K562 (cell line): ENCODE results near the gene CABP4. TPM values are rescaled to one million over a fixed set of nuclear protein-coding genes. Genes with fewer than 3 reads are reported as not detected.

Source experiments
- BCL6 ChIP-seq: fragments of 250-450 bp; sonication (Bioruptor Pico); IDR thresholded peaks from 2 replicates; pipeline ENCODE4 v1.4.0; 2020
- CEBPB ChIP-seq: fragments of 450-650 bp; IDR thresholded peaks from 2 replicates; pipeline ENCODE4 v1.6.1; 2016; ENCODE audit warnings: missing genetic modification characterization, missing compliant biosample characterization
- CGGBP1 ChIP-seq: fragments of 250-450 bp; sonication (Bioruptor Pico); IDR thresholded peaks from 2 replicates; pipeline ENCODE4 v1.9.0; 2021; ENCODE audit warnings: mild to moderate bottlenecking
- CREBBP ChIP-seq: IDR thresholded peaks from one replicate; pipeline ENCODE4 v1.6.1; 2012; ENCODE audit warnings: low read depth, mild to moderate bottlenecking, control low read depth, inconsistent platforms, low read length
- CREM ChIP-seq: IDR thresholded peaks from 2 replicates; pipeline ENCODE4 v1.6.1; 2014; ENCODE audit warnings: antibody characterized with exemption, low read depth
- CUX1 ChIP-seq: fragments of 200-800 bp; sonication (Bioruptor generic); IDR thresholded peaks from 2 replicates; pipeline ENCODE4 v1.6.1; 2016; ENCODE audit warnings: missing genetic modification characterization, missing compliant biosample characterization
- DPF2 ChIP-seq: fragments of 450-650 bp; IDR thresholded peaks from 2 replicates; pipeline ENCODE4 v1.6.1; 2016
- ETS2 ChIP-seq: IDR thresholded peaks from 2 replicates; pipeline ENCODE4 v1.6.1; 2016; ENCODE audit warnings: borderline replicate concordance, missing genetic modification characterization, mild to moderate bottlenecking, moderate library complexity, missing compliant biosample characterization; ENCODE audit not compliant: poor library complexity, severe bottlenecking
- HMBOX1 ChIP-seq: sonication (generic); IDR thresholded peaks from 2 replicates; pipeline ENCODE4 v1.6.1; 2016
- HNRNPK ChIP-seq: fragments of 200-400 bp; formaldehyde crosslinking; IDR thresholded peaks from one replicate; pipeline ENCODE4 v1.6.1; 2018; ENCODE audit warnings: mild to moderate bottlenecking, low read depth, low read length; ENCODE audit not compliant: poor library complexity, severe bottlenecking
- HNRNPL ChIP-seq: fragments of 200-400 bp; formaldehyde crosslinking; IDR thresholded peaks from 2 replicates; pipeline ENCODE4 v1.6.1; 2017; ENCODE audit warnings: low read depth, mild to moderate bottlenecking, low read length
- KAT7 ChIP-seq: sonication (generic); formaldehyde crosslinking; IDR thresholded peaks from 2 replicates; pipeline ENCODE4 v1.8.0; 2022; ENCODE audit warnings: missing genetic modification reagents, mild to moderate bottlenecking, borderline replicate concordance
- KHSRP ChIP-seq: fragments of 450-650 bp; IDR thresholded peaks from 2 replicates; pipeline ENCODE4 v1.6.1; 2017
- MEF2A ChIP-seq: IDR thresholded peaks from 2 replicates; pipeline ENCODE4 v1.6.1; 2011; ENCODE audit warnings: low read depth, mild to moderate bottlenecking, low read length, moderate library complexity; ENCODE audit not compliant: control insufficient read depth
- NCOA2 ChIP-seq, 2 experiments: fragments of 450-650 bp; IDR thresholded peaks; 2 replicates each; pipeline ENCODE4 v1.6.1; 2018; ENCODE audit warnings: mild to moderate bottlenecking in 2 of 2, moderate library complexity in 1 of 2; ENCODE audit not compliant: partially characterized antibody in 2 of 2
- NFYB ChIP-seq: IDR thresholded peaks from 2 replicates; pipeline ENCODE4 v1.6.1; 2011; ENCODE audit warnings: mild to moderate bottlenecking, moderate library complexity; ENCODE audit not compliant: insufficient read length; ENCODE audit errors: extremely low read depth
- PCBP1 ChIP-seq: fragments of 200-400 bp; formaldehyde crosslinking; IDR thresholded peaks from 2 replicates; pipeline ENCODE4 v1.6.1; 2018; ENCODE audit warnings: mild to moderate bottlenecking, low read depth, low read length; ENCODE audit not compliant: poor library complexity, severe bottlenecking
- TEAD4 ChIP-seq, 2 experiments: sonication (generic) in 1 of 2; formaldehyde crosslinking in 1 of 2; IDR thresholded peaks; 2 replicates each; pipeline versions ENCODE4 v1.6.1 to v1.8.0; 2012 to 2022; ENCODE audit warnings: borderline replicate concordance in 1 of 2, inconsistent platforms in 1 of 2, low read length in 1 of 2, mild to moderate bottlenecking in 1 of 2, missing genetic modification reagents in 1 of 2
- ZBTB43 ChIP-seq: sonication (generic); formaldehyde crosslinking; IDR thresholded peaks from 2 replicates; pipeline ENCODE4 v1.8.0; 2023; ENCODE audit warnings: mild to moderate bottlenecking, missing genetic modification reagents
- ZNF175 ChIP-seq: fragments of 200-800 bp; sonication (Bioruptor generic); IDR thresholded peaks from 2 replicates; pipeline ENCODE4 v1.6.1; 2016; ENCODE audit warnings: low read depth, mild to moderate bottlenecking, missing genetic modification characterization, missing compliant biosample characterization
- ZNF57 ChIP-seq: fragments of 450-650 bp; formaldehyde crosslinking; IDR thresholded peaks from 2 replicates; pipeline ENCODE4 v1.4.0; 2020; ENCODE audit warnings: mild to moderate bottlenecking, moderate library complexity
- ZNF764 ChIP-seq: fragments of 250-450 bp; sonication (Bioruptor Pico); IDR thresholded peaks from 2 replicates; pipeline ENCODE4 v1.4.0; 2020; ENCODE audit warnings: low read depth, mild to moderate bottlenecking, moderate library complexity
- polyA plus RNA-seq, 8 experiments: library from polyadenylated mRNA; depleted of rRNA in 4 of 8; stranded (reverse) in 5 of 8; unstranded in 3 of 8; fragments of >200 nt; fragmentation: Nextera tagmentation in 2 of 8; fragmentation: Illumina TruSeq in 1 of 8; extraction: Ambion mirVana in 2 of 8; extraction: Trizol in 1 of 8; gene quantifications; 2 replicates each; pipeline versions ENCODE4 v1.2.1 to v1.2.3, GENCODE V29; 2011 to 2014; ENCODE audit warnings: inconsistent platforms in 1 of 8, missing spikeins in 1 of 8
- total RNA-seq, 7 experiments: library from RNA; depleted of rRNA in 6 of 7; stranded (reverse); fragments of >200 nt in 6 of 7; fragmentation: Illumina TruSeq in 2 of 7; extraction: Trizol in 2 of 7; gene quantifications; 2 replicates each; pipeline versions ENCODE4 v1.2.1 to v1.2.3, GENCODE V29; 2011 to 2021; ENCODE audit warnings: low replicate concordance in 1 of 7

The CABP4 gene
- total and polyA plus RNA-seq, 9 of the 15 experiments (the other 6 are each of a cell fraction or from before 2014, with no cell fraction given), result 0.11 TPM; not detected in 8

- TF ChIP-seq KAT7 (CRISPR knock-in tag), result no peak
- no peak for TF ChIP-seq CUX1 (CRISPR knock-in tag)
- TF ChIP-seq MEF2A, result no peak
- no peak for TF ChIP-seq ETS2 (tag)
- TF ChIP-seq HNRNPL, result no peak
- no peak for TF ChIP-seq KHSRP
- no peak for TF ChIP-seq ZNF764
- no peak for TF ChIP-seq NCOA2 (IDR thresholded peaks at IDR 0.05; ENCODE audit: partially characterized antibody in 2 of 2)
- TF ChIP-seq ZNF175 (CRISPR knock-in tag), result no peak
- no peak for TF ChIP-seq ZNF57 (CRISPR knock-in tag)
- TF ChIP-seq TEAD4 (IDR thresholded peaks at IDR 0.05; ENCODE audit: low read length), result no peak
- no peak for TF ChIP-seq TEAD4 (CRISPR knock-in tag; IDR thresholded peaks at IDR 0.05; ENCODE audit: borderline replicate concordance)
- TF ChIP-seq PCBP1, result no peak
- TF ChIP-seq BCL6 (CRISPR knock-in tag), result no peak
- TF ChIP-seq DPF2, result peak; percentile 33; the same call in 1 of the 2 replicates
- TF ChIP-seq ZBTB43, result 0 out of 2 replicates have a peak, but pooled peaks have one; percentile 41
- no peak for TF ChIP-seq NFYB
- peak; percentile 49 for TF ChIP-seq CREM
- TF ChIP-seq CEBPB (tag), result no peak
- TF ChIP-seq HNRNPK, result no peak
- no peak for TF ChIP-seq CREBBP
- 0 out of 2 replicates have a peak, but pooled peaks have one; percentile 30 for TF ChIP-seq HMBOX1
- TF ChIP-seq CGGBP1 (CRISPR knock-in tag), result no peak
Observed at GRCh38 chr11:67463186-67463585, 8.0 kb downstream of the CABP4 start (continued).
